NOMO-1 treated with DMSO at 0.1 percent for 48 hours (cell line): ENCODE measurements around the gene UBE2G2.

Experiments
- DNase-seq: peaks from one replicate; lab custom pipeline; 2025; ENCODE audit not compliant: unreplicated experiment; lab: John Stamatoyannopoulos, UW

Gene UBE2G2, protein sequence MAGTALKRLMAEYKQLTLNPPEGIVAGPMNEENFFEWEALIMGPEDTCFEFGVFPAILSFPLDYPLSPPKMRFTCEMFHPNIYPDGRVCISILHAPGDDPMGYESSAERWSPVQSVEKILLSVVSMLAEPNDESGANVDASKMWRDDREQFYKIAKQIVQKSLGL

DNA sequence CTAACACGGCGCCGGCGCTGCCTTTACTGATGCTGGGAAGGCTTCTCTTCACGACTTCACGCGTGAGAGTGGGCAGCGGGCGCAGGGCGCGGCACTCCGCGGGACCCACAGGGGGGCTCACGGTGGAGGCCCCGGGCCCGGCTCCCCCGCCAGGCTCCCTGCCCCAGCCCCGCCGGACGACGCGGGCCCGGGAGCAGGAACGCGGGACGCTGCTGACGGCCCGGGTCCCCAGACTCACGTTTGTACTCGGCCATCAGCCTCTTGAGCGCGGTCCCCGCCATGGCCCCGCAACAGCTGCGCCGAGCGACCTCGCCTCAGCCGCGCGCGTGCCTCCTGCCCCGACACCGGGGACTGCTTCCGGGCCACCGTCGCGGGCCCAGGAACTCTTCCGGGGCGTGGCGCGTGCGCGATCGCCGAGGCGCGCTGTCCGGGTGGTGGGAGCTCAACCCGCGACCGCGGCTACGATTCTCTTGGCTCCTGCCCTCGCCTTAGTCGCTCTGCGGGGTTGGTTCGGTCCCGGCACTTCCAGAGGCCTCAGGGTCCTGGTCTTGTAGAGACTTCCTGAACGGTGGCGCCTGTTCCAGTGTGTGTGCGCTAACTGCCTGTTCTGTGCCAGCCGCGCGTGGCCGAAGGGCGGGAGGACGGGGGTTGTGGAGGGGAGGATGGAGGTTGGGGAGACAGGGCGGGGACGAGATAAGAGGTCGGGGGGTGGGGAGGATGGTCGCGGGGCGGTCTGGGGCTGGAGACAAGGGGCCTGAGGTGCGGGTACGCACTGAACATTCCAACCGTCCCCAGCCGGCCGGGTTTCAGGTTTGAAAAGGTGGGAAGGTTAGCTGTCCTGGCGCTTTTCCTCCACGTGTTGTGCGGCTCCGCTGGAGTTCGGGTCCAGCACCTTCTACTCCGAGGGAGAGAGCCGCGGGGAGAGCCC, at the start of gene UBE2G2:
Gene UBE2G2 (minus strand): TSS at position 353 of the 928 bp plus-strand sequence. CDS start 72 bp downstream, at position 281.
- DNase-seq, result peak; percentile 65

DNA sequence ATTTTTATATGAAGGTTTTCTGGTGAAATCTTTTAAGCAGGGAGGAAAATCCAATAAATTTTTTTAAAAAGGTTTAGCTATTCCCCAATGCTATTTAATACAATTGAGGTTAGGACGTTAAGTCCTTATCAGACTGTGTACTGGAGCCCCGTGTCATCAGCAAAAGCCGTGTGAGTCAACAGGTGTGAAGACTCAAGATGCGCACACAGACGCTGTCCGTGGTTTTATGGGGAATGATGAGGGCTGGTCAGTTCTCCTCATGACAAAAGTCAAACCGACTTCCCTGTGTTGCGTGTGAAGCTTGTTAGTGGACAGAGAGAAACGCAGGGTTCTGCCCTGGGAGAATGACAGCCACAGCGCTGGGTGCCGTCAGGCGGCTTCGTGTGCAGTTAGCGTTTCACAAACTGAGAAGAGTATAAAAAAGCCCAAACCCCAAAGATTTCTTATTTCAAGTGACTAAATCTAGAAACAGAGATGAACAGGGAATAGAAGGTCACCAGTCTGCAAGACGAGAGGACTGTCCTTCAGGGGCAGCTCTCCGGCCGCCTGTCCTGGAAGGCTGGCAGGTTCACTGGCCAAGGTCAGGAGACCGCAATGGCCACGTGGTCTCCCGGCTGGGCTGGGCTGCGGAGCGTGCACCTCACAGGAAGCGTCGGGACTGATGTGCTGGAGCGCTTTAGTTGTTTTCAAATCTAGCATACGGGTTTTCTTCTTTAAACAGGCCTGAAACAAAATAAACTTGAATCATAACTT, 49.5 kb upstream of the UBE2G2 start:
- no peak for DNase-seq

DNA sequence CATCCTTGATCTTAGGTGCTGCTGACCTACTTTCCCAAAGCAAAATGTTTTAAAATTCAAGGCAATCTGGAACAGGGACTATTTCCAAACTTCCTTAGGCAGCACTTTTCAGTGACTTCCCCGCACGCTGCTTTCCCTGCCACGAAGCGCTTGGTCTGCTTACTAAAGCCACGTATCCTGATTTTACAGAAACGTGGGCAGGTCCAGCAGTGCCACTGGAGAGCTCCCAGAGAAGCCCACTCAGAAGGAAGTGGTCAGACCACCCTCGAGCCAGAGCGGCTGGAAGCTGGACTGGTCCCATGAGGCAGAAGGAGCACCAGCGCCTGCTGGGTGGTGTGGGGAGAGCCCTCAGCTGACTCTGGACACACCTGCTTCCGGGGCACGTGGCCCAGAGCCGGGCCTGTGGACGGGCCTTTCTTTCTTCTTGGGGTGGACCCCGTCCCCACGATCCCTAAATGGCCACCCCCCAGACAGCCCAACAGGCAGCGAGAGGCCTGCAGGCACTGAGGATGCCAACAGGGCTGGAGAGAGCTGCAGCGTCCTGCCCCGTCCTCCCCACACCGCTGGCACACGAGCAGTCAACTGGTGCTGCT, 48.7 kb upstream of the UBE2G2 start:
- no peak for DNase-seq

DNA sequence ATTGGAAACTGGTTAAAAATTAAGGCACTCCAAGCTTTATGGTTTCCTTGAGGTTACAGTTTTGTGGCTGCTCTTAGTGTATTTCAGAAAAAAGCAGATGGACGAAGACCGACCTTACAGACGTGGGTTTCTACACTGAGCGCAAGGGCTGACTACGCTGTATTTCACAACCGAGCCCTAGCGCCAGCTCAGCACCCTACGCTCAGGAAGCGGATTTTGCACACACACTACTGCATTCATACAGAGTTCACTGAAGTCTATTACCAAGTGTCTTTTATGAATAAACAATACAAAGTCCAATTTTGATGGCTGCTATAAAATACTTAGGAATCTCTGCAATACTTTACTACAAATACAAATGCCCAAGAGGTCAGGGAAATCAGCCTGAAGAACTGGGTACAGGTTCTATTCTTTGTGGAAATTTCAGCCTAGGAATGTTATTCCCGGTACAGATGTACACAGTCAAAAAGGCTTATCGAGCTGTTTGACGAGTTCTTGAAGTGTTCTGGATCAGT, 48.1 kb upstream of the UBE2G2 start:
- DNase-seq, result peak; percentile 57

DNA sequence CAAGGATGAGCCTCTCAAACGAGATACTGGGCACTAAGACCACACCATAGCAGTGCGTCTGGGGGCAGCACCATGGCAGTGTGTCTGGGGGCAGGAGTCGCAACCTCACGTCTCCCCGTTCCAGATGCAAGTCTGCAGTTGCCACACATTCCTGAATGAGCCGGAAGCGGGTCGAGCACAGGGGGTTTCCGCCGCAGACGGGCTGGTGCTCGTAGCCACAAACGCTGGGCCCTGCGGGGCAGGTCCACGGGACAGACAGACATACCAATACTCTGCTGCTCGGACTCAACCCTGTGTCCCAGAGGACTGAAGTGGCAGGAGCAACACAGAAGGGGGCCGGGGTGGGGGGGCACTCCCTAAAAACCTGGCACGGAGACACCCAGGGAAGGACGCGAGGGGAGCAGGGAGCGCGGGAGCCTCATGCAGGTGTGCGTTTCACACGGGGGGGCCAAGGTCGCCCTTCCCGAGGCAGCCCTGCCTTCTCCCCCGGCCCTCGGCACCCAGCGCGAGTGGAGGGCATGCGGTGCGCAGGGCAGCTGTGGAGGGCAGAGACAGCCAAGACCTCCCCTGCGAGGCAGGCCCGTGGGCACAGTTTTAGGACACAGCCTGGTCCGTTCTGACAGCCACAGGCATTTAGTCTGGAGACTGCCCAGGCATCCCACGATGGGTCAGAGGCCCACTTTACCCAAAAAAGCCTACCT, 47.4 kb upstream of the UBE2G2 start:
- DNase-seq, result no peak

DNA sequence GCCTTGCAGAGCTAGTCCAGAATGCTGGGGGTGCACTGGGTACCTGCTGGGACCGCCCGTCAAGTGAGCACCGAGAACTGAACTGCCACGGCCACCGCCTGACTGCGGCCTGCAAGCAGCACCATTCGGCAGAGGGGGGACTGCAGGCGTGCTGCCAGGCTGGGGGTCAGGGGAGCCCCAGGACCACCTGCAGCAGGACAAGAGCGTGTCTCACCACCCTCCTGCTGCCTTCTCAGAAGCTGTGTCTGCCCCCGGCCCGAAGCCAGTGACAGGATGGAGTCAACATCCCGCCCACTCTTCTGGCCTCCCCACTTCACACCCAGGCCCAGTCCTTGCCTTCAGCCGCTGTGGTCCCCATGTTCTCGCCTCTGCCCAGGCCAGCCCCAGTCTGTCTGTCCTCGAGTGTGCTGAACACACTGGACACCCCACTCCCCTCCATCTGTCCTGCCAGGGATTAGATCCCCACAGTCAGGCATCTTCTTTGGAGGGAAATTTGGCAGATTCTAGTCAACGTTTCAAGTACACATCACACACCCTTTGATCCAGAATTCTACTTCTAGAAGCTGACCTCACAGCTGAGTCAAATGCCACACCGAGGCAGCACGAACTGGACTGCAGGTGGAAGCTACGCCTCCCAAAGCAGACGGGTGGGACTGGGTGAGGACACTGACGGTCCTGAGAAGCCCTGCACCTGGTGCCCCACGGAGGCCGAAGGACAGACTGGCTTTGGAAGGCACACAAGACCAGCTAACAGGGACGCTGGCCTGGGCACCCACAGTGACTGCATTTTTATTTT, 45.8 kb upstream of the UBE2G2 start:
- no peak for DNase-seq

DNA sequence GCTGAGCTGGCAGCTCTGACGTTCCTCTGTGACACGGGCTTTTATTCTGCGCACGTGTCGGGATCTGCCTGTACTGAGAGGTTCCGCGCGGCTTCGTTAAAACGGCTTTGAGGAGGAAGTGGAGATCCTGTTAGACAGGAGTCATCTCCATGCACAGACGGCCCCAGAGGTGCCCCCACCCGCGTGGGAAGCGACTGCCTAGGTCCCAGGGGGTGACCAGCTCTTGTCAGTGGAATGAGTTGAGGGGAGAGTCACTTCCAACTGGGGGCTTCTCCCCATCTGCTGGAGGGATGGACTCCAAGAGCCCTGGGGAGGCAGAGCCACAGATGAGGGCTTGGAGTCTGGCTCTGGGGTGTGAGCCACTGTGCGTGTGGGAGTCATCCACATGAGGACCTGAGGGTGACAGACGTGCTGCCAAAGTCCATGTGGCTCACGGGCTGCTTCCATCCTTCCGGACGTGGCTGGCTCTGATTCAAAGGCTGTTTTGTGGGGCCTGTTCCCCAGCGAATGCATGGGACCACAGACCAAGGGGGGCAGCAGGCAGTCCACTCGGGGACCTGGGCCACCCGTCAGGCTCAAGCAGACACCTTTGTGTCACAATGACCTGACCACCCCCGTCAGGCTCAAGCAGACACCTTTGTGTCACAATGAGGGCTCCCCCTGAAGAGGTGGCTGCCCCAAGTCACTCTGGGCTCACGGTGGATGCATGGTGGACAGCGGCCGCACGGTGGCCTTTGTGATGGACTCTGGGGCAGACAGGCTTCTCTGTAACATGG, 45.1 kb upstream of the UBE2G2 start:
- peak; percentile 82 for DNase-seq

DNA sequence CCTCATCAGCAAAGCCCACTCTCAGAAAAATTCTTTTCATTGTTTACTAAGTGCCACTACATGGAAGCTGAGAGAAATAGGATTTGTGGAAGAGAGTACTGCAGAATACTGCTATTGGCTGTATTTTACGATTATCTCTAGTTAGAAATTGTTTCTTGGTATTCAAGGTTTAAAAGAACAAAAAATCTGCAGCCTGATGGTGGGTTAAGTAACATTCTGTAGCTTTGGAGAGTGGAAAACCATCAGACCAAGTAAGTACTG, 44.5 kb upstream of the UBE2G2 start:
- no peak for DNase-seq

DNA sequence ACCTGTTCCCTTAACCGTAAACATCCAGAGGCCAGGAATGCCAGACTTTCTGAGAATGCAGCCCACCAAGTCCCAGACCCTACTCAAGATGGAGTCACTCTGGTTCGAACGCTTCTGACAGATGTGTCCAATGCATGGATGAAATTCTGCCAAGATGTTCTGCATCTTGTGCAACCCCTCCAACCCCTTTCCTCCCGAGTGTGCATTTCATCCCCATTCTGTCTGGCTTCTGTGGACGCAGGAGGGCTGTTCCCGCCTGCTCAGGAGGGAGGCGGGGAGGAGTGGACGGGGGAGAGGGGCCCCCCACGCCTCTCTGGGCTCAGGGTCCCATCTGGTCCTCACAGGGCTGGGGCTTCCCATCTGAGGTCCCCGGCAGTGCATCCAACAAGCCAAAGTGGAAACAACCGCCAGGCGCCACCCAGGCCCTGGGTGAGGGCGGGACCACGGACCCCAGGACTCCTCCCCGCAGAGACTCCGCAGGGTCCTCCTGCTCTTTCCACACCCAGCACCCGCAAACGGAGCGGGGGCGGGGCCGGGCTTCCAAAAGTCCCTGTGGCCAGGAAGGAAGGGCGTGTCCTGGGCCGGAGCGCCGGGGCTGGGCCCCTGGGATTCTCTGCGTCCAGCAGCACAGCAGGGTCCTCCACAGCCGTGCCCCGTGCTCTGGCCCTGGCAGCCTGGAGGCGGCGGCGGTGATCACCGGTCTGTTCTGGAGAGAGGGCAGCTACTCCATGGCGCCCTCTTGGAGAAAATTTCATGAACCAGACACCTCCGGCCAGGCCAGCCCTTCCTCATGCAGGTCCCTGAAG, 44.0 kb upstream of the UBE2G2 start:
- DNase-seq, result peak; percentile 73

DNA sequence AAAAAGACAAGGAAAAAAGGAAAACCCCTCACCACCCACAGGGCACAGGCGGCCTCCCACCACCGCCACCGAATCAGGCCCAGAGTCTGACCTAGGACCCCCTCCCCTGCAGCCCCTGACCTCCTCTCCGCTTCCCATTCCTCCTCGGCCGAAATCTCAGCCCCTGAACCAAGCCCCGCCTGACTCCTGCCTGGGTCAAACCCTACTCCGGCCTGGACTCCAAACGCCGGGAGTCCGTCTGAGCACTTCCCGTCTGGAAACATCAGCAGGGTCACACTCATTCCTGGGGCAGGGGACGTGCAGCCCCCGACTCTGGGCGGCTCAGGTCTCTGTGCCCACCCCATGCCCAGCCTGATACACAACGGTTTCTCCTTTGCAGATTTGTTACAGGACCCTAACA, 42.6 kb upstream of the UBE2G2 start:
- DNase-seq, result no peak

DNA sequence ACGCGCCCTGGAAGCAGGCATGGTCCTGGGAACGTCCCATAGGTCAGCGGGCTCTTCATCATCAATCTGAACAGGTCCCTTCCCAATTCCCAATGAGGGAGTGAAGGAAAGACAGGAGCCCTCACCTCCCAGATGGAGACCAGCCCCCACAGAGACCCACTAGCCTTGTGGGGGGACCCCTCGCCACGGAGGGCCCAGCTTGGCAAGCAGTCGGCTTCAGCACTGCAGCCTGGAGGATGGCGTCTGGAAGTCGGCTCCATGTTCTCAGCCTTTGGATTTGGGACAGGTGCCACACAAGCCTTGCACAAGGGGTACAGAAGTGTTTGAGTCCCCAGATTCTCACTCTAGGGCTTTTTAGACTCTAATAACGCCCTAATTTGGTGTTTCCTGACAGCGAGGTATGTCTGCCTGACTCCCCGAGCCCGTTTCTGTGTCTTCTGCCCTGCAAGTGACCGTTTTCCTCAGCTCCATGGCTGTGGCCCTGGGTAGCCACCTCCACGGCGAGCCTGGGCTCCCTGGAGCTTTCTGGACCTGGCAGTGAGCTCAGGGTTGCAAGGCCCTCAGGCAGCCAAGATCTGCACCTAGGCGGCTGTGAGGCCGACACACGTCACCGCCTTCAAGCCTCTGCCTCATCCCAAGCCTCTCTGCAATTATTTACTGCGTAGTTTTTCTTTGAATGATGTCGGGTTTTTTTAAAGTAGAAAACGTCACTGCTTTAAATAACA, 41.3 kb upstream of the UBE2G2 start:
- no peak for DNase-seq

DNA sequence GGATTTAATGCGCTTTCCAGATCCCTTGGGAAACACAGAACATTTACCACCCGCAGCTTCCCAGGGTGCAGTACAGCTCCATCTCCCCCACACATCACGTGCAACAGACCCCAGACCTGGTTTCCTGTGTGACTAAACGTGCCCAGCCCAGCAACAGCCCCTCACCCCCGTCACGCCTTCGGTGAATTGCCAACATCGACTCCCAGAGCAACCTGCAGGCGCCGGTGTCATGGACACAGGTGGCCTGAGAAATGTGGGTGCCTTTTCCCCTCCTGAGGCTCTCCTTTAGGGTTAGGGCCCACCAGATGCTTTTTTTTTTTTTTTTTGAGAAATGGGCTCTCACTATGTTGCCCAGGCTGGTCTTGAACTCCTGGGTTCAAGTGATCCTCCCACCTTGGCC, 40.5 kb upstream of the UBE2G2 start:
- no peak for DNase-seq

DNA sequence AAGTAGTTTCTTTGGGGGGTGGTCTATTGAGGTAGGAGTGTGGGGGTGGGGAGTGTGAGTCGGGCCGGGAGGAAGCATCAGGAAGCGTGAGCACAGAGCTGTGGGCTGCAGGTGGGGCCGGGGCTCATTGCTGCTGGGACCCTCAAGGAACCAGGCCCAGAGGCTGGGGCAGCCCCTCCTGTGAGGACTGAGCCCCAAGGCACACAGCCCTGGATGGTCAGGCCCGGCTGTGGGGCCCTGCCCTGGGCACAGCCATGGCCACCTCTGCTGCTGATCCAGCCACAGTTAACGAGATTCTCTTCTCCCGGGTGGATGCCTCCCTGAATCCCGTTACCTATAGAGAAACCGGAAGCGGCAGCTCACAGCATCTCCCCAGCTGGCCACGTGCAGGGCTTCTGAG, 39.2 kb upstream of the UBE2G2 start:
- no peak for DNase-seq

DNA sequence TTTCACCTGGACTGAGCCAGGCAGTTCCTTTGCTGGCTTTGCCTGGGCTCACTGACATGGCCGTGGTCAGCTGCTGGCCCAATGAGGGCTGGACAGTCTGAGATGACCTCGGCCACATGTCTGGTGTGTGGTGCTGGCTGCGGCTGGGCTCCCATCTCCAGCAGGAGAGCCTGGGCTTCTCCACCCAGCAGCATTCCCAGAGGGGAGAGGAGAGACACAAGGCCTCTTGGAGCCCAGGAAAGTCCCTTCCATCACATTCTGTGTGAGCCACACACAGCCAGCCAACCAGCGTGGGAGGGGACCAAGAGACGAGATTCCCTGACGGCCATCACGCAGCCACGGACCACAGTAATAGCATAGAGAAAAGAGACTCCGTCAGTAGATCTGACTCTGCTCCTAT, 37.3 kb upstream of the UBE2G2 start:
- no peak for DNase-seq

DNA sequence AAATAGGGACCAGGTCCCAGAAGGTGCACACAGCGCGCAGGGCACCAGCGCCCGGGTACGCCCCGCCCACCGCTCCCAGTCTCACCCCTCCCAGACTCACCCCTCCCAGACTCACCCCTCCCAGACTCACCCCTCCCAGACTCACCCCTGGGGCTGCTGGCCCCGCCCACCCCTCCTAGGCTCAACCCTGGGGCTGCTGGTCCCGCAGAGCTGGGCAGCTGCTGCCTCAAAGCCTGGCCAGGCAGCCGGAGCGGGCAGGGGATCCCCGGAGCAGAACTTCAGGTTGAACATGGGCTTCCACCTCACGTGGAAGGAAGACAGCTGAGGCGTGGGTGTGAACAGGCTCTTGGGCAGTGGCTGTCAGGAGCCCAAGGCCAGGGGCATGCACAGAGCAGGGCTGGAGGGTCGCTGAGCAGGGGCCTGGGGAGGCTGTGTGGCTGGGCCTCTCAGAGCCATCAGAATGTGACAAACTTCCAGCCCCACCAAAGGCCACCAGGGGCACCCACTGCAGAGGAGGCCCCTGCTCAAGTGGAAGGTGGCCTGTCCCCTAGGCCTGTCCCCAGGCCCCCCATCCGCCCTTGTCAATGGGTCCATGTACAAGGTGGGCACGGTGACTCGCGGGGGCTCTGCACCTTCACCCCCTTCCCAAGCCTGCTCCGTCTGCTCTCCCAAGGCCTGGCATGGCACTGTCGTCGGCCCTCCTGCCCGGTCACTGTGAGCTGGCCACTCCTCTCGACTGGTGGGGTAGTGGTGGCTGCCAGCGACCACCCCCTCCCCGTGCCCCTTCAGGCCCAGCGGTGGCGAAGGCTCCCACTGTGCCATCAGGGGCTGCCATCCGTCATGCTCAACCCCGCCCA, 36.6 kb upstream of the UBE2G2 start:
- no peak for DNase-seq

DNA sequence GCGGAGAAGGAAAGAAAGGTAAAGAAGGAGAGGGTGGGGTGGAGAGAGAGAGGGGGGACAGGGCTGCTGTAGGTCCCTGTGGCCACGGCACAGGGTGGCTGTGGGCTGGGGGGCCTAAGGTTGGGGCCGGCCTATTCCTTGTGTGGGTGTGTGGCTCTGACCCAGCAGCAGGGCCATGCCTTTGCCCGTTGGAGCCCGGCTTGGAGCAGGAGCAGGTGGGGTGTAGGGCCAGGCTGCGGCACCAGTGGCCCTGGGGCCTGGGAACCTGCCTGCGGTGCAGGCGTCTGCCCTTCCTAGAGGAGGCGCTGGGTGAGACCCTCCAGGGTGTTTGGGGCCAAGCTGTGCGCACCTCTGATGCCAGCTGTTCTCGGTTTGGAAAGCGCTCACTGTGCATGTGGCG, 35.9 kb upstream of the UBE2G2 start:
- no peak for DNase-seq
